ENCODE results near the gene ATP9B. TPM values are rescaled to one million over a fixed set of nuclear protein-coding genes. Genes with fewer than 3 reads are reported as not detected.

The ATP9B gene
- total and polyA plus RNA-seq, 10 of the 15 experiments (the other 5 are each of a cell fraction or from before 2014, with no cell fraction given) = 0.74 to 20.7 (median 12.9) TPM

GRCh38 chr18:79246309-79247108, 177.3 kb downstream of the ATP9B start (continued):
- TF ChIP-seq EZH2 (IDR thresholded peaks at IDR 0.05; ENCODE audit: borderline replicate concordance, control insufficient read depth, low read depth, low read length) = no peak
- no peak for TF ChIP-seq SMAD5 (IDR thresholded peaks at IDR 0.05; ENCODE audit: low read depth)
- no peak for TF ChIP-seq SIX5 (IDR thresholded peaks at IDR 0.05; ENCODE audit: low read depth, low read length, severe bottlenecking)
- TF ChIP-seq FOXK2 (IDR thresholded peaks at IDR 0.05) = no peak
- TF ChIP-seq CEBPZ (IDR thresholded peaks at IDR 0.05; ENCODE audit: low read depth, low read length) = no peak
- no peak for TF ChIP-seq KLF5 (IDR thresholded peaks at IDR 0.05; ENCODE audit: partially characterized antibody)
- TF ChIP-seq NKRF (conservative IDR thresholded peaks at IDR 0.05) = no peak
- TF ChIP-seq ATF3 (IDR thresholded peaks at IDR 0.05; ENCODE audit: borderline replicate concordance, extremely low read depth, low read depth, low read length) = no peak
- TF ChIP-seq POU2F2 (IDR thresholded peaks at IDR 0.05; ENCODE audit: borderline replicate concordance, low read depth, low read length) = no peak
- no peak for TF ChIP-seq FOS (IDR thresholded peaks at IDR 0.05; ENCODE audit: borderline replicate concordance, extremely low read depth, insufficient read length)
- no peak for TF ChIP-seq CUX1 (IDR thresholded peaks at IDR 0.05; ENCODE audit: insufficient replicate concordance, low read depth, low read length)
- no peak for TF ChIP-seq ZNF687 (IDR thresholded peaks at IDR 0.05)
